Panc1 (cell line): ENCODE measurements around the gene ARHGAP23.
"Not testable (repeated sequence)": the region's sequence is repeated elsewhere in the genome, so short reads cannot be mapped to it uniquely, and the experiment has no call there.

Experiments used
- TCF7L2 ChIP-seq: IDR thresholded peaks from 2 replicates; pipeline ENCODE4 v1.6.1; 2011; ENCODE audit warnings: mild to moderate bottlenecking, low read depth, low read length, inconsistent platforms
- TF ChIP-seq, protein P1 (sequence below): fragments of 450-650 bp; IDR thresholded peaks from 2 replicates; pipeline ENCODE4 v1.5.1; 2017; ENCODE audit warnings: mild to moderate bottlenecking

- not testable (repeated sequence) for TF ChIP-seq TCF7L2
- TF ChIP-seq, protein P1, sequence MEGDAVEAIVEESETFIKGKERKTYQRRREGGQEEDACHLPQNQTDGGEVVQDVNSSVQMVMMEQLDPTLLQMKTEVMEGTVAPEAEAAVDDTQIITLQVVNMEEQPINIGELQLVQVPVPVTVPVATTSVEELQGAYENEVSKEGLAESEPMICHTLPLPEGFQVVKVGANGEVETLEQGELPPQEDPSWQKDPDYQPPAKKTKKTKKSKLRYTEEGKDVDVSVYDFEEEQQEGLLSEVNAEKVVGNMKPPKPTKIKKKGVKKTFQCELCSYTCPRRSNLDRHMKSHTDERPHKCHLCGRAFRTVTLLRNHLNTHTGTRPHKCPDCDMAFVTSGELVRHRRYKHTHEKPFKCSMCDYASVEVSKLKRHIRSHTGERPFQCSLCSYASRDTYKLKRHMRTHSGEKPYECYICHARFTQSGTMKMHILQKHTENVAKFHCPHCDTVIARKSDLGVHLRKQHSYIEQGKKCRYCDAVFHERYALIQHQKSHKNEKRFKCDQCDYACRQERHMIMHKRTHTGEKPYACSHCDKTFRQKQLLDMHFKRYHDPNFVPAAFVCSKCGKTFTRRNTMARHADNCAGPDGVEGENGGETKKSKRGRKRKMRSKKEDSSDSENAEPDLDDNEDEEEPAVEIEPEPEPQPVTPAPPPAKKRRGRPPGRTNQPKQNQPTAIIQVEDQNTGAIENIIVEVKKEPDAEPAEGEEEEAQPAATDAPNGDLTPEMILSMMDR = not testable (repeated sequence)
These were observed 54.4 kb downstream of the ARHGAP23 start for GRCh38 chr17:38482700-38483043.
